Fibroblast of upper back skin (primary cell): Measurements from ENCODE around the gene LYG2.
"Not testable (repeated sequence)": the region's sequence is repeated elsewhere in the genome, so short reads cannot be mapped to it uniquely, and the experiment has no call there.

Source experiments
- DNase-seq: peaks from one replicate; pipeline ENCODE4 v3.0.0-alpha.2; 2013

The LYG2 gene

GRCh38 chr2:99200076-99200800 is 55.2 kb downstream of the LYG2 start:
- no peak for DNase-seq

GRCh38 chr2:99198103-99198841 is 57.2 kb downstream of the LYG2 start:
- DNase-seq, result no peak

GRCh38 chr2:99192364-99192763 is 63.1 kb downstream of the LYG2 start:
- DNase-seq, result not testable (repeated sequence)
